Measurements from ENCODE around the gene NCKAP5. TPM values are rescaled to one million over a fixed set of nuclear protein-coding genes. Genes with fewer than 3 reads are reported as not detected.

Gene NCKAP5
- total RNA-seq, result not detected

- Mint-ChIP-seq H3K27ac (no peak within 1 kb of the TSS), H3K9me3 (no peaks in the 10 kb centered on the region), H3K36me3 (no peaks in the 10 kb centered on the region)
- no peak for DNase-seq (ENCODE audit: low spot score in 2 of 2)
- ATAC-seq, result no peak
These were observed at the start of gene NCKAP5 for GRCh38 chr2:133568172-133568571. Gene NCKAP5, minus strand, starts transcription at chr2:133568463. Its CDS starts 50,937 bp downstream, at chr2:133517526.

- ATAC-seq (no peak), DNase-seq (ENCODE audit: low spot score in 2 of 2) (no peak)
- H3K36me3 Mint-ChIP-seq, result peaks cover 0 to 9% of the 10 kb centered on the region in 2 donors
- H3K9me3 Mint-ChIP-seq, result peaks cover 4 to 5% of the 10 kb centered on the region in 2 donors
- no peak overlapping the region for H3K27ac Mint-ChIP-seq
These were observed 41.4 kb upstream of the NCKAP5 start for GRCh38 chr2:133609664-133610063.

GRCh38 chr2:133608291-133608690 lies 40.0 kb upstream of the NCKAP5 start:
- DNase-seq (ENCODE audit: low spot score in 2 of 2) (no peak), ATAC-seq (no peak)
- no peak overlapping the region for H3K27ac Mint-ChIP-seq
- peaks cover 0 to 4% of the 10 kb centered on the region in 2 donors for H3K9me3 Mint-ChIP-seq
- H3K36me3 Mint-ChIP-seq, result no peaks in the 10 kb centered on the region

GRCh38 chr2:133607679-133608078 lies 39.4 kb upstream of the NCKAP5 start:
- DNase-seq (ENCODE audit: low spot score in 2 of 2) (no peak), ATAC-seq (no peak)
- Mint-ChIP-seq H3K27ac (no peak overlapping the region), H3K9me3 (peaks cover 0 to 4% of the 10 kb centered on the region in 2 donors), H3K36me3 (no peaks in the 10 kb centered on the region)

- ATAC-seq (no peak), DNase-seq (ENCODE audit: low spot score in 2 of 2) (no peak)
- H3K36me3 Mint-ChIP-seq, result no peaks in the 10 kb centered on the region
- peaks cover 4 to 5% of the 10 kb centered on the region in 2 donors for H3K9me3 Mint-ChIP-seq
- no peak overlapping the region for H3K27ac Mint-ChIP-seq
These were observed 38.4 kb upstream of the NCKAP5 start for GRCh38 chr2:133606616-133607015.

GRCh38 chr2:133605766-133606137 lies 37.5 kb upstream of the NCKAP5 start:
- no peak for DNase-seq (ENCODE audit: low spot score in 2 of 2)
- H3K27ac Mint-ChIP-seq, result no peak overlapping the region
- no peak for ATAC-seq
- peaks cover 4 to 5% of the 10 kb centered on the region in 2 donors for H3K9me3 Mint-ChIP-seq
- no peaks in the 10 kb centered on the region for H3K36me3 Mint-ChIP-seq

GRCh38 chr2:133605011-133605765 lies 36.9 kb upstream of the NCKAP5 start:
- ATAC-seq, result no peak
- H3K36me3 Mint-ChIP-seq, result no peaks in the 10 kb centered on the region
- peaks cover 4 to 5% of the 10 kb centered on the region in 2 donors for H3K9me3 Mint-ChIP-seq
- H3K27ac Mint-ChIP-seq, result no peak overlapping the region
- DNase-seq (ENCODE audit: low spot score in 2 of 2), result no peak

- DNase-seq (ENCODE audit: low spot score in 2 of 2) (no peak), ATAC-seq (no peak)
- Mint-ChIP-seq H3K27ac (no peak overlapping the region), H3K36me3 (no peaks in the 10 kb centered on the region), H3K9me3 (peaks cover 4 to 5% of the 10 kb centered on the region in 2 donors)
These were observed 34.8 kb upstream of the NCKAP5 start for GRCh38 chr2:133603109-133603508.

- DNase-seq (ENCODE audit: low spot score in 2 of 2), result no peak
- no peak for ATAC-seq
- peaks cover 4 to 5% of the 10 kb centered on the region in 2 donors for H3K9me3 Mint-ChIP-seq
- H3K36me3 Mint-ChIP-seq, result no peaks in the 10 kb centered on the region
- H3K27ac Mint-ChIP-seq, result no peak overlapping the region
These were observed 34.3 kb upstream of the NCKAP5 start for GRCh38 chr2:133602538-133602937.

- DNase-seq (ENCODE audit: low spot score in 2 of 2), result no peak
- ATAC-seq, result no peak
- Mint-ChIP-seq H3K27ac (no peak overlapping the region), H3K36me3 (no peaks in the 10 kb centered on the region), H3K9me3 (peaks cover 10% of the 10 kb centered on the region in 2 donors)
These were observed 32.1 kb upstream of the NCKAP5 start for GRCh38 chr2:133600266-133600928.

- ATAC-seq, result no peak
- DNase-seq (ENCODE audit: low spot score in 2 of 2), result no peak
These were observed 31.5 kb upstream of the NCKAP5 start for GRCh38 chr2:133599811-133600210.

GRCh38 chr2:133599211-133599803 lies 31.0 kb upstream of the NCKAP5 start:
- Mint-ChIP-seq H3K27ac (no peak overlapping the region), H3K36me3 (no peaks in the 10 kb centered on the region), H3K9me3 (peaks cover 10% of the 10 kb centered on the region in 2 donors)
- DNase-seq (ENCODE audit: low spot score in 2 of 2), result no peak
- no peak for ATAC-seq

More at GRCh38 chr2:133599811-133600210, 31.5 kb upstream of the NCKAP5 start:
- Mint-ChIP-seq H3K36me3 (no peaks in the 10 kb centered on the region), H3K9me3 (peaks cover 10% of the 10 kb centered on the region in 2 donors), H3K27ac (no peak overlapping the region)

- no peaks in the 10 kb centered on the region for H3K36me3 Mint-ChIP-seq
- H3K27ac Mint-ChIP-seq, result no peak overlapping the region
- ATAC-seq, result no peak
- no peak for DNase-seq (ENCODE audit: low spot score in 2 of 2)
- H3K9me3 Mint-ChIP-seq, result peaks cover 10% of the 10 kb centered on the region in 2 donors
These were observed 30.5 kb upstream of the NCKAP5 start for GRCh38 chr2:133598769-133599168.

GRCh38 chr2:133596701-133597393 lies 28.6 kb upstream of the NCKAP5 start:
- peaks cover 5 to 10% of the 10 kb centered on the region in 2 donors for H3K9me3 Mint-ChIP-seq
- no peak for ATAC-seq
- no peak for DNase-seq (ENCODE audit: low spot score in 2 of 2)
- H3K27ac Mint-ChIP-seq, result no peak overlapping the region
- H3K36me3 Mint-ChIP-seq, result no peaks in the 10 kb centered on the region

GRCh38 chr2:133591164-133591563 lies 22.9 kb upstream of the NCKAP5 start:
- peaks cover 2 to 10% of the 10 kb centered on the region in 2 donors for H3K9me3 Mint-ChIP-seq
- no peak for ATAC-seq
- DNase-seq (ENCODE audit: low spot score in 2 of 2), result no peak
- no peaks in the 10 kb centered on the region for H3K36me3 Mint-ChIP-seq
- no peak overlapping the region for H3K27ac Mint-ChIP-seq

- DNase-seq (ENCODE audit: low spot score in 2 of 2), result no peak
- no peak for ATAC-seq
- H3K9me3 Mint-ChIP-seq, result peaks cover 0 to 8% of the 10 kb centered on the region in 2 donors
- H3K27ac Mint-ChIP-seq, result no peak overlapping the region
- H3K36me3 Mint-ChIP-seq, result no peaks in the 10 kb centered on the region
These were observed 21.2 kb upstream of the NCKAP5 start for GRCh38 chr2:133589456-133589855.

- ATAC-seq, result no peak
- DNase-seq (ENCODE audit: low spot score in 2 of 2), result no peak
- Mint-ChIP-seq H3K36me3 (no peaks in the 10 kb centered on the region), H3K9me3 (peaks cover 0 to 8% of the 10 kb centered on the region in 2 donors), H3K27ac (no peak overlapping the region)
These were observed 19.9 kb upstream of the NCKAP5 start for GRCh38 chr2:133588144-133588543.
